SK-N-SH (cell line): ENCODE results near the gene CCDC167. TPM values are rescaled to one million over a fixed set of nuclear protein-coding genes. Genes with fewer than 3 reads are reported as not detected.
A peak's percentile ranks its signal among the peaks of the same experiment; 100 is the strongest.

ENCODE experiments used
- CTCF ChIA-PET: fragments of 300-600, 350-600 bp; formaldehyde crosslinking; extraction: SDS; loops from one replicate; lab custom pipeline; 2021; lab: Yijun Ruan, JAX
- POLR2A ChIA-PET: fragments of 350-600 bp; sonication (Branson Sonifier 250); formaldehyde crosslinking; extraction: SDS; loops from one replicate; lab custom pipeline; 2020; ENCODE audit warnings: antibody characterized with exemption, inconsistent platforms; lab: Yijun Ruan, JAX
- DNase-seq: peaks from one replicate; pipeline ENCODE4 v3.0.0; 2012
- H2AFZ ChIP-seq: fragments of 200-600 bp; sonication (generic); 2 replicates; pipeline ENCODE4 v1.8.1; 2016; ENCODE audit warnings: antibody characterized with exemption, mild to moderate bottlenecking, low read depth
- H3F3A ChIP-seq: fragments of 200-600 bp; sonication (generic); replicated peaks from 2 replicates; pipeline ENCODE3; 2016; ENCODE audit warnings: antibody characterized with exemption, mild to moderate bottlenecking; ENCODE audit not compliant: insufficient read depth
- H3K27ac ChIP-seq, 2 experiments: fragments of 200-500 bp in 1 of 2; fragments of 200-600 bp in 1 of 2; sonication (Bioruptor generic) in 1 of 2; sonication (generic), shearing (Covaris generic) in 1 of 2; 2 replicates each; pipeline versions ENCODE4 v1.5.1 to v1.6.1; 2014 to 2016; ENCODE audit warnings: low read depth in 2 of 2, inconsistent platforms in 1 of 2, low read length in 1 of 2, mild to moderate bottlenecking in 1 of 2, mixed read lengths in 1 of 2
- H3K27me3 ChIP-seq: fragments of 200-600 bp; sonication (generic), shearing (Covaris generic); 2 replicates; pipeline ENCODE4 v1.6.1; 2016; ENCODE audit warnings: mixed run types; ENCODE audit not compliant: insufficient read depth
- H3K36me3 ChIP-seq, 2 experiments: fragments of 200-500 bp in 1 of 2; fragments of 200-600 bp in 1 of 2; sonication (Bioruptor generic) in 1 of 2; sonication (generic) in 1 of 2; replicated peaks in 1 of 2; 2 replicates each; pipeline versions ENCODE3 to v1.5.1; 2014 to 2016; ENCODE audit warnings: low read length in 1 of 2, mild to moderate bottlenecking in 1 of 2; ENCODE audit not compliant: insufficient read depth in 2 of 2, control insufficient read depth in 1 of 2
- H3K4me1 ChIP-seq, 2 experiments: fragments of 200-500 bp in 1 of 2; fragments of 200-600 bp in 1 of 2; sonication (Bioruptor generic) in 1 of 2; sonication (generic), shearing (Covaris generic) in 1 of 2; 2 replicates each; pipeline versions ENCODE4 v1.5.1 to v1.6.1; 2014 to 2016; ENCODE audit warnings: low read depth in 1 of 2, low read length in 1 of 2, mixed run types in 1 of 2; ENCODE audit not compliant: insufficient read depth in 2 of 2, control insufficient read depth in 1 of 2
- H3K4me2 ChIP-seq: fragments of 200-600 bp; sonication (generic), shearing (Covaris generic); 2 replicates; pipeline ENCODE4 v1.6.1; 2017; ENCODE audit warnings: mixed run types
- H3K4me3 ChIP-seq, 2 experiments: fragments of 200-500 bp in 1 of 2; fragments of 200-600 bp in 1 of 2; sonication (Bioruptor generic) in 1 of 2; sonication (generic), shearing (Covaris generic) in 1 of 2; 2 replicates each; pipeline versions ENCODE4 v1.5.1 to v1.8.1; 2014 to 2016; ENCODE audit warnings: low read depth in 2 of 2, inconsistent platforms in 1 of 2, low read length in 1 of 2, mild to moderate bottlenecking in 1 of 2, mixed read lengths in 1 of 2, moderate library complexity in 1 of 2
- H3K79me2 ChIP-seq: fragments of 200-600 bp; sonication (generic); 2 replicates; pipeline ENCODE4 v1.8.1; 2017; ENCODE audit warnings: mild to moderate bottlenecking; ENCODE audit not compliant: insufficient read depth
- H3K9ac ChIP-seq: fragments of 200-600 bp; sonication (generic); 2 replicates; pipeline ENCODE4 v1.6.1; 2017; ENCODE audit warnings: mixed run types
- H3K9me2 ChIP-seq: fragments of 200-600 bp; sonication (generic); 2 replicates; pipeline ENCODE4 v1.6.1; 2017; ENCODE audit warnings: mixed run types
- H3K9me3 ChIP-seq: fragments of 200-600 bp; sonication (generic); 2 replicates; pipeline ENCODE4 v1.6.1; 2017; ENCODE audit warnings: mixed run types, mild to moderate bottlenecking, moderate library complexity
- H4K20me1 ChIP-seq: fragments of 200-600 bp; sonication (generic); 2 replicates; pipeline ENCODE4 v1.6.1; 2017; ENCODE audit warnings: mild to moderate bottlenecking, mixed run types; ENCODE audit not compliant: insufficient read depth
- CHD2 ChIP-seq: fragments of 150-350 bp; IDR thresholded peaks from 2 replicates; pipeline ENCODE4 v1.6.1; 2018; ENCODE audit warnings: low read length; ENCODE audit not compliant: partially characterized antibody
- ELF1 ChIP-seq: IDR thresholded peaks from 2 replicates; pipeline ENCODE4 v1.4.0; 2012
- EZH2phosphoT487 ChIP-seq: fragments of 200-600 bp; sonication (generic); IDR thresholded peaks from 2 replicates; pipeline ENCODE4 v1.6.1; 2017; ENCODE audit warnings: low read depth, mixed run types, mild to moderate bottlenecking, antibody characterized with exemption, moderate library complexity, borderline replicate concordance
- FOSL2 ChIP-seq: IDR thresholded peaks from 2 replicates; pipeline ENCODE4 v1.4.0; 2012; ENCODE audit warnings: low read depth, mild to moderate bottlenecking, moderate library complexity, borderline replicate concordance
- FOXJ3 ChIP-seq: sonication (generic); formaldehyde crosslinking; IDR thresholded peaks from 2 replicates; pipeline ENCODE4 v1.5.1; 2020; ENCODE audit warnings: mild to moderate bottlenecking, missing genetic modification reagents
- GABPA ChIP-seq: IDR thresholded peaks from 2 replicates; pipeline ENCODE4 v1.4.0; 2012; ENCODE audit warnings: low read depth, mild to moderate bottlenecking
- GATA2 ChIP-seq: sonication (generic); formaldehyde crosslinking; IDR thresholded peaks from 2 replicates; pipeline ENCODE4 v1.5.0; 2020; ENCODE audit warnings: mild to moderate bottlenecking, missing genetic modification reagents
- IRF3 ChIP-seq: fragments of 150-350 bp; IDR thresholded peaks from 2 replicates; pipeline ENCODE4 v1.6.1; 2016; ENCODE audit warnings: mild to moderate bottlenecking, low read depth, low read length
- JUND ChIP-seq: IDR thresholded peaks from 2 replicates; pipeline ENCODE4 v1.4.0; 2012
- MEF2A ChIP-seq: IDR thresholded peaks from 2 replicates; pipeline ENCODE4 v1.4.0; 2012; ENCODE audit warnings: low read depth, borderline replicate concordance
- NFIC ChIP-seq: IDR thresholded peaks from 2 replicates; pipeline ENCODE4 v1.4.0; 2012; ENCODE audit warnings: borderline replicate concordance
- NRF1 ChIP-seq: IDR thresholded peaks from 2 replicates; pipeline ENCODE4 v1.6.1; 2012; ENCODE audit warnings: low read depth, mild to moderate bottlenecking, low read length
- RAD21 ChIP-seq: IDR thresholded peaks from 2 replicates; pipeline ENCODE4 v1.6.1; 2012; ENCODE audit warnings: mild to moderate bottlenecking, low read length
- RCOR1 ChIP-seq: fragments of 150-350 bp; IDR thresholded peaks from 2 replicates; pipeline ENCODE4 v1.6.1; 2017; ENCODE audit warnings: antibody characterized with exemption, low read length
- REST ChIP-seq: IDR thresholded peaks from 2 replicates; pipeline ENCODE4 v1.6.1; 2012; ENCODE audit warnings: mild to moderate bottlenecking, low read depth, low read length, moderate library complexity
- SIN3A ChIP-seq: IDR thresholded peaks from 2 replicates; pipeline ENCODE4 v1.6.1; 2012; ENCODE audit warnings: low read depth, mild to moderate bottlenecking, low read length, moderate library complexity, borderline replicate concordance
- TCF12 ChIP-seq: IDR thresholded peaks from 2 replicates; pipeline ENCODE4 v1.4.0; 2012
- TEAD4 ChIP-seq: IDR thresholded peaks from 2 replicates; pipeline ENCODE4 v1.4.0; 2012; ENCODE audit warnings: mild to moderate bottlenecking, borderline replicate concordance; ENCODE audit not compliant: insufficient read depth
- USF1 ChIP-seq: IDR thresholded peaks from 2 replicates; pipeline ENCODE4 v1.4.0; 2012; ENCODE audit warnings: low read depth, borderline replicate concordance
- USF2 ChIP-seq: fragments of 150-350 bp; IDR thresholded peaks from 2 replicates; pipeline ENCODE4 v1.6.1; 2017; ENCODE audit warnings: antibody characterized with exemption, low read length, low read depth, borderline replicate concordance
- WGBS: methylation state at CpG from one replicate; pipeline ENCODE4 v1.1.6; 2017; ENCODE audit warnings: low lambda C conversion rate; 5-methylcytosine and 5-hydroxymethylcytosine counted together
- polyA plus RNA-seq, 3 experiments: library from polyadenylated mRNA; depleted of rRNA; stranded (reverse); fragments of >200 nt; gene quantifications; 2 replicates each; pipeline ENCODE4 v1.2.3, GENCODE V29; 2012

The CCDC167 gene
- polyA plus RNA-seq, 1 of the 3 experiments (the other 2 are of a cell fraction): 49.1 TPM

GRCh38 chr6:37491830-37492208 lies 7.9 kb downstream of the CCDC167 start:
- Histone ChIP-seq H3K36me3 (no peaks in the 10 kb centered on the region), H3K9ac (no peak overlapping the region), H2AFZ (no peak overlapping the region), H3K27ac (peak overlapping the region in 1 of 2 experiments; percentile 99; a peak in 2 of 4 replicates), H3K9me3 (no peaks in the 10 kb centered on the region), H3K9me2 (no peaks in the 10 kb centered on the region), H3K4me1 (peaks cover 0 to 78% of the 10 kb centered on the region in 2 experiments; a peak in 2 of 4 replicates), H3K27me3 (no peaks in the 10 kb centered on the region), H4K20me1 (no peaks in the 10 kb centered on the region), H3K4me2 (no peak overlapping the region), H3F3A (no peaks in the 10 kb centered on the region), H3K79me2 (no peaks in the 10 kb centered on the region; the same call in 1 of the 2 replicates), H3K4me3 (no peak overlapping the region)
- ChIA-PET CTCF (interaction anchor here (0.7 to 9.1 kb wide), 14 partner anchors 11 to 214 kb away, joined by 3 to 88 read pairs (median 4); no protein-coding TSS in a partner anchor), POLR2A (interaction anchor here (1.2 to 2.1 kb wide), 6 partner anchors 17 to 74 kb away, joined by 3 to 16 read pairs (median 6); partner anchors contain the start of gene CMTR1)
- WGBS: 87% methylated on average over 5 of the region's 5 CpGs
- no peak for DNase-seq
- TF ChIP-seq EZH2phosphoT487 (no peak), RAD21 (no peak), REST (no peak), USF1 (no peak)

- WGBS: 48% methylated on average over 10 of the region's 12 CpGs
- Histone ChIP-seq H3K9ac (no peak overlapping the region), H3F3A (no peaks in the 10 kb centered on the region), H3K4me2 (no peak overlapping the region), H3K9me2 (no peaks in the 10 kb centered on the region), H3K36me3 (no peaks in the 10 kb centered on the region), H2AFZ (no peak overlapping the region), H3K79me2 (no peaks in the 10 kb centered on the region; the same call in 1 of the 2 replicates), H4K20me1 (no peaks in the 10 kb centered on the region), H3K9me3 (no peaks in the 10 kb centered on the region), H3K27ac (peak overlapping the region in 1 of 2 experiments; percentile 99; a peak in 2 of 4 replicates), H3K4me1 (peaks cover 0 to 76% of the 10 kb centered on the region in 2 experiments; a peak in 2 of 4 replicates), H3K4me3 (no peak overlapping the region), H3K27me3 (no peaks in the 10 kb centered on the region)
- POLR2A ChIA-PET: interaction anchor here (0.9 to 2.1 kb wide), 6 partner anchors 17 to 74 kb away, joined by 3 to 16 read pairs (median 6); partner anchors contain the start of gene CMTR1
- CTCF ChIA-PET: interaction anchor here (0.7 to 9.1 kb wide), 14 partner anchors 11 to 199 kb away, joined by 3 to 88 read pairs (median 4); no protein-coding TSS in a partner anchor
- DNase-seq: peak; percentile 88
- no peak for TF ChIP-seq IRF3
- no peak for TF ChIP-seq USF2
- TF ChIP-seq TEAD4: no peak
- no peak for TF ChIP-seq NRF1
- no peak for TF ChIP-seq NFIC
- no peak for TF ChIP-seq MEF2A
- TF ChIP-seq JUND: no peak
- no peak for TF ChIP-seq GABPA
- TF ChIP-seq RAD21: peak; percentile 28
- no peak for TF ChIP-seq SIN3A
- no peak for TF ChIP-seq TCF12
- 0 out of 2 replicates have a peak, but pooled peaks have one; percentile 8 for TF ChIP-seq GATA2
- no peak for TF ChIP-seq ELF1
- peak; percentile 47; the same call in 1 of the 2 replicates for TF ChIP-seq RCOR1
- TF ChIP-seq CHD2: peak; percentile 60
- no peak for TF ChIP-seq FOSL2
- no peak for TF ChIP-seq FOXJ3 (CRISPR knock-in tag)
- TF ChIP-seq EZH2phosphoT487: no peak
Measured at GRCh38 chr6:37491171-37491829, 8.4 kb downstream of the CCDC167 start.
